C4-2B (cell line): ENCODE measurements around the gene TYROBP.

Source experiments
- CTCF ChIP-seq: fragments of 450-650 bp; conservative IDR thresholded peaks from 2 replicates; pipeline ENCODE4 v1.5.1; 2017; ENCODE audit warnings: mild to moderate bottlenecking
- ZFX ChIP-seq: fragments of 450-650 bp; IDR thresholded peaks from 2 replicates; pipeline ENCODE4 v1.6.1; 2017

DNA sequence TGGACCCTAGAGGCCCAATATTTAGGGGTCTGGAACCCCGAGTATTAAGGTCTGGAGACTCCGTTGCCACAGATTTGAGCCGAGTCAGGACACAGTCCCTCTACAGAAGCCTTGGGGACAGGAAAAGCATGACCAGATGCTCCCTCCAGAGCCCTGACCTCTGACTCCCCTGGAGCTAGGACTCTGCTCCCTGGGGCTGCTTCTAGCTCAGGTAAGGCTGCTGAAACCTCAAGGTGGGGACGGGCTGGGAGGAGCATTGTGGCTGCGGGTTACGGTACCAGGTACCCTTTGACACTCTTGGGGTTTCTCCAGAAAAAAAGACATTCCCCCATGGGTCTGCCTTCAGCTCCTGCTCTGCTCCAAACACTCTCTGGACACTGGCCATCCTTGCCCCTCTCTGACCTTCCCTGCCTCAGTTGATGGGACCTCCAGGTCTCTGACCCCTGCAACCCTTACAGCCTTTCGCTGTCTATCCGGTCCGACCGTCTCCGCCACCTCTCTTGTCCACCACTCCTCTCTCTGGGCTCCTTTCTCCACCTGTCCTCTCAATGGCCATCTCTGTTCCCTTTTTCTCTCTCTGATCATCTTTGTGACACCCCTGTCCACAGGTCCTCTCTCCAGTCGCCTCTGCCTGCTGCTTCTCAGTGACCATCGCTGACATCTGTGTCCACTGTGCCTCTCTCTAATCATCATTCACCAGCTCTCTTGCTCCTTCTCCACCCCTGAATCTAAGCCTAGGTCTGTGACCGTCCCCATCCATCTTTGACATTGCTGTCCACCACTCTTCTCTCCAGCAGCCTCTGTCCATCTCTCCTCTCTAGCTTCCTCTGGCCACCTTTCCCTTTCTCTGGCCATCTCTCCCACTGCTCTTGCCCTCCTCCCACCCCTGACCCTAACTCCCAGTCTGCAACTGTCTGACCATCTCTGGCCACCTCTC is 29.5 kb upstream of the TYROBP start:
- no peak for TF ChIP-seq CTCF
- TF ChIP-seq ZFX: no peak
